Nephron progenitor cell (in vitro differentiated cells): ENCODE measurements around the gene PLCB3.

Experiments used
- DNase-seq: peaks from one replicate; pipeline ENCODE4 v3.0.0; 2021
- H3K27ac Mint-ChIP-seq: 2 replicates; pipeline ENCODE4 v1.8.0; 2021; ENCODE audit warnings: mild to moderate bottlenecking, moderate library complexity, mixed read lengths
- H3K27me3 Mint-ChIP-seq: 2 replicates; pipeline ENCODE4 v1.8.0; 2021; ENCODE audit warnings: mild to moderate bottlenecking, low read depth, mixed read lengths; ENCODE audit not compliant: poor library complexity
- H3K36me3 Mint-ChIP-seq: 2 replicates; pipeline ENCODE4 v1.8.0; 2021; ENCODE audit warnings: low read depth, mixed read lengths
- H3K4me1 Mint-ChIP-seq: 2 replicates; pipeline ENCODE4 v1.8.0; 2021; ENCODE audit warnings: mixed read lengths
- H3K4me3 Mint-ChIP-seq: 2 replicates; pipeline ENCODE4 v1.8.0; 2021; ENCODE audit warnings: mild to moderate bottlenecking, moderate library complexity, mixed read lengths
- H3K9me3 Mint-ChIP-seq: 2 replicates; pipeline ENCODE4 v1.8.0; 2021; ENCODE audit warnings: mild to moderate bottlenecking, moderate library complexity, mixed read lengths
- TF ChIP-seq, protein P1 (sequence below): fragments of 200-600 bp; sonication (generic); IDR thresholded peaks from 2 replicates; pipeline ENCODE4 v1.5.0; 2021; ENCODE audit warnings: antibody characterized with exemption

Gene PLCB3

DNA sequence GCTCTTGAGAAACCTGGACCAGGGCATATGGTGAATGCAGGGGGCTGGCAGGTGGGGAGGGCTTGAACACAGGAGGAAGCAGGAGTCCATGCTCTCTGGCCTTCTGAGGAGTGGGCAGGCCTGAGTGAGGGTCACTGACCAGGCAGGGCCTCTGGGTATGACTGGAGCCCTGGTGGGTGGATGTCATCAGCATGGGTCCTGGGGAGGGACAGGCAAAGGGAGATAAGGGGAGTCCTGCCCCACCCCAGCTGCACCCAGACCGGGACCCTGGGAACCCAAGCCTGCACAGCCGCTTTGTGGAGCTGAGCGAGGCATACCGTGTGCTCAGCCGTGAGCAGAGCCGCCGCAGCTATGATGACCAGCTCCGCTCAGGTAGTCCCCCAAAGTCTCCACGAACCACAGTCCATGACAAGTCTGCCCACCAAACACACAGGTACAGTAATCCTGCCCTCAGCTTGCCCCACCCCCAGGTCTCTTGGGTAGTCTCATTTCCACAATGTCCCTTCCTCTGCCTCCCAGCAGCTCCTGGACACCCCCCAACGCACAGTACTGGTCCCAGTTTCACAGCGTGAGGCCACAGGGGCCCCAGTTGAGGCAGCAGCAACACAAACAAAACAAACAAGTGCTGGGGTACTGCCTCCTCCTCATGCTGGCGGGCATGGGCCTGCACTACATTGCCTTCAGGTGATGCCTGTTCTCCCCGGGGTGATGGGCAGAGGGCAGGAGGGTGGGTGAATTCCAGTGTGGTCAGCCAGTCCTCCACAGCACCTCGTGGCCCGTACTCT lies 19.0 kb upstream of the PLCB3 start:
- DNase-seq = no peak
- Mint-ChIP-seq H3K4me1 (peaks cover 41% of the 10 kb centered on the region), H3K27ac (no peak overlapping the region), H3K9me3 (no peaks in the 10 kb centered on the region), H3K36me3 (no peaks in the 10 kb centered on the region), H3K4me3 (peak overlapping the region; percentile 90), H3K27me3 (peaks cover 15% of the 10 kb centered on the region)
- TF ChIP-seq, protein P1, sequence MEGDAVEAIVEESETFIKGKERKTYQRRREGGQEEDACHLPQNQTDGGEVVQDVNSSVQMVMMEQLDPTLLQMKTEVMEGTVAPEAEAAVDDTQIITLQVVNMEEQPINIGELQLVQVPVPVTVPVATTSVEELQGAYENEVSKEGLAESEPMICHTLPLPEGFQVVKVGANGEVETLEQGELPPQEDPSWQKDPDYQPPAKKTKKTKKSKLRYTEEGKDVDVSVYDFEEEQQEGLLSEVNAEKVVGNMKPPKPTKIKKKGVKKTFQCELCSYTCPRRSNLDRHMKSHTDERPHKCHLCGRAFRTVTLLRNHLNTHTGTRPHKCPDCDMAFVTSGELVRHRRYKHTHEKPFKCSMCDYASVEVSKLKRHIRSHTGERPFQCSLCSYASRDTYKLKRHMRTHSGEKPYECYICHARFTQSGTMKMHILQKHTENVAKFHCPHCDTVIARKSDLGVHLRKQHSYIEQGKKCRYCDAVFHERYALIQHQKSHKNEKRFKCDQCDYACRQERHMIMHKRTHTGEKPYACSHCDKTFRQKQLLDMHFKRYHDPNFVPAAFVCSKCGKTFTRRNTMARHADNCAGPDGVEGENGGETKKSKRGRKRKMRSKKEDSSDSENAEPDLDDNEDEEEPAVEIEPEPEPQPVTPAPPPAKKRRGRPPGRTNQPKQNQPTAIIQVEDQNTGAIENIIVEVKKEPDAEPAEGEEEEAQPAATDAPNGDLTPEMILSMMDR = no peak

DNA sequence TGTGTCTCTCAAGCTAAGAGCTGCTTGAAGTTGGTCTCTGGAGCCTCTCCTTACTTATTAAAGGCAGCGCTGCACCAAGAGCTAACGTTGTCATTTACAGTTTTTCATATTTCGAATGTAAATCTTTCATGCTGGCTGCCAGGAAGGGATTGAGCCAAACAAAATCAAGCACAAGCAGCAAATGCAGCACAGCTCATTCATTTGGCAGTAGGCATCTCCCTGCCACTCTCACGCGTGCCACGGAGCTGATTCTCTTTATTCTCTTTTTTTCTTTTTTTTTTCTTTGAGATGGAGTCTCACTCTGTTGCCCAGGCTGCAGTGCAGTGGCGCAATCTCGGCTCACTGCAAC lies 18.4 kb upstream of the PLCB3 start:
- TF ChIP-seq, protein P1 = no peak
- Mint-ChIP-seq H3K36me3 (no peaks in the 10 kb centered on the region), H3K27ac (no peak overlapping the region), H3K4me3 (peak overlapping the region; percentile 90), H3K27me3 (peaks cover 15% of the 10 kb centered on the region), H3K4me1 (peaks cover 35% of the 10 kb centered on the region), H3K9me3 (no peaks in the 10 kb centered on the region)
- no peak for DNase-seq

DNA sequence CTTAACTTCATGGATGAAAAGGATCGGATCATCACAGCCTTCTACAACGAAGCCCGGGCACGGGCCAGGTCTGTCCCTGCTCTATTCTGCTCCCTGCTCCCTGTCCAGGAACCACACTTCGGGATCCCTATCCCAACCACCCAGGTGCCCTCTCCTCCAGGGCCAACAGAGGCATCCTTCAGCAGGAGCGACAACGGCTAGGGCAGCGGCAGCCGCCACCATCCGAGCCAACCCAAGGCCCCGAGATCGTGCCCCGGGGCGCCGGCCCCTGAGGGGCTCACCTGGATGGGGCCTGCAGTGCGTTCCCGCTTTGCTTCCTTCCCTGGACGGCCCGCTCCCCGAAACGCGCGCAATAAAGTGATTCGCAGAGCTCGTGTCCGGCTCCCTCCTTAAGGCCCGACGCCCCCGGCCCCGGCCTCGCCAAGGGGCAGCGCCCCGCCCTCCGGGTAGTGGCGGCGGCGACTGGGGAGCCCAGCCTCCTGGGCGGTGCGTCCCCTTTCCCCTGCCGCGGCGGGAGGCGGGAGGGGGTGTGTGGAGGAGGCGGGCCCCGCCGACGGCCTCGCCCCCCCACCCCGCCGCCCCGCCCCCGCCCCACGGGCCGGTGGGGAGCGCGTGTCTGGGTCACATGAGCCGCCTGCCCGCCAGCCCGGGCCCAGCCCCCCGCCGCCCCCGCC lies 17.3 kb upstream of the PLCB3 start, which contains the start of gene VEGFB:
Gene VEGFB, plus strand, starts transcription at position 672 of the 674 bp plus-strand sequence. CDS start 250 bp downstream, outside the sequence.
- TF ChIP-seq, protein P1 = no peak
- Mint-ChIP-seq H3K27ac (no peak within 1 kb of the TSS), H3K27me3 (peaks cover 15% of the 10 kb centered on the region), H3K9me3 (no peaks in the 10 kb centered on the region), H3K36me3 (peaks cover 8% of the 10 kb centered on the region), H3K4me3 (peak within 1 kb of the TSS; percentile 86), H3K4me1 (peaks cover 35% of the 10 kb centered on the region)
- peak; percentile 74 for DNase-seq

DNA sequence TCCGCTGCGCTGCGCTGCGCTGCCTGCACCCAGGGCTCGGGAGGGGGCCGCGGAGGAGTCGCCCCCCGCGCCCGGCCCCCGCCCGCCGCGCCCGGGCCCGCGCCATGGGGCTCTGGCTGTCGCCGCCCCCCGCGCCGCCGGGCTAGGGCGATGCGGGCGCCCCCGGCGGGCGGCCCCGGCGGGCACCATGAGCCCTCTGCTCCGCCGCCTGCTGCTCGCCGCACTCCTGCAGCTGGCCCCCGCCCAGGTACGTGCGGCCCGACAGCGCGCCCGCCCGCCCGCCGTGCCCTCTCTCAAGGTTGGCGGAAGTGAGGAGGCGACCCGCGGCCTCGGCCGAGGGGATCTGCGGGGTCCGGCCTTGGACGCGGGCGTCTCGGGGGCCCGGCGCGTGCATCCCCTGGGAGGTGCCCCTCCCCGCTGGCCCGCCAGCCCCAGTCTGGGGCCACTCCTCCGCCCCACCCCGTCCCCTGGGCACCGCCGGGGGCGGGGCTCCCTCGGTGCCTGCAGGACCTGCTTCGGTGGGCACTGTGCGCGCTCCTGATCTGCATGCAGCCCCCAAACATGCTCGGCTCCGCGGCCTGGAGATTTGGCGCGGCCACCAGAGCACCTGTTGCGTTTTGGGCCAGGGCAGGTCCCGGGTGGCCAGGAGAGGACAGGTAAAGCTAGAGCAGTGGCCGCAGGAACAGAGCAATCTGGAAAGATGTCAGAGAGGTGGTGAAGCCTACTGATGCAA lies 16.5 kb upstream of the PLCB3 start:
- Mint-ChIP-seq H3K27me3 (peaks cover 15% of the 10 kb centered on the region), H3K4me3 (peak overlapping the region; percentile 83), H3K9me3 (no peaks in the 10 kb centered on the region), H3K27ac (no peak overlapping the region), H3K4me1 (peaks cover 31% of the 10 kb centered on the region), H3K36me3 (peaks cover 8% of the 10 kb centered on the region)
- peak; percentile 59 for DNase-seq
- TF ChIP-seq, protein P1 = no peak

DNA sequence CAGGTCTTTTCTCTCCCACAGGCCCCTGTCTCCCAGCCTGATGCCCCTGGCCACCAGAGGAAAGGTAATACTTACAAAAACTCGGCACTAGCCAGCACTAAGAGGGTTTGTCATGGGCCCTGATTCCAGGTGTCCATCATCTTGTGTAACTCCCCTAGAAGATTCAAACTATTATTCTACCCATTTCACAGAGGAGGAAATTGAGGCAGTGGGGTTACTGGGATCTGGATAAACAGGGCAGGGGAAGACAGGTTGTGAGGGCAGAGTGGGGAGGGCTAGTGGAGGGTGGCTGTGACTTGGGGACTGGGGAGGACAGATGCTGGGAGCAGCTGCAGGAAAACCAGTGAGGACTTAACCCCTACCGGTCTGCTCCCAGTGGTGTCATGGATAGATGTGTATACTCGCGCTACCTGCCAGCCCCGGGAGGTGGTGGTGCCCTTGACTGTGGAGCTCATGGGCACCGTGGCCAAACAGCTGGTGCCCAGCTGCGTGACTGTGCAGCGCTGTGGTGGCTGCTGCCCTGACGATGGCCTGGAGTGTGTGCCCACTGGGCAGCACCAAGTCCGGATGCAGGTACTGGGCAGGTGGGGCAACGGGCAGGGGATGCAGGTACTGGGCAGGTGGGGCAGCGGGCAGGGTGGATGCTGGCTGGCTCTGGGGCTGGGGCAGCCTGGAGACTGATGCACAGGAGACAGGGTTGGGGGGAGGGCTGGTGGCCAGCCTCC lies 15.7 kb upstream of the PLCB3 start:
- peaks cover 8% of the 10 kb centered on the region for H3K36me3 Mint-ChIP-seq
- peaks cover 15% of the 10 kb centered on the region for H3K27me3 Mint-ChIP-seq
- H3K27ac Mint-ChIP-seq = no peak overlapping the region
- TF ChIP-seq, protein P1 = no peak
- H3K4me3 Mint-ChIP-seq = peak overlapping the region; percentile 83
- H3K9me3 Mint-ChIP-seq = no peaks in the 10 kb centered on the region
- no peak for DNase-seq
- peaks cover 36% of the 10 kb centered on the region for H3K4me1 Mint-ChIP-seq
